GM12892 (cell line): Measurements from ENCODE around the gene MYO3B.
"Not testable (repeated sequence)": the region's sequence is repeated elsewhere in the genome, so short reads cannot be mapped to it uniquely, and the experiment has no call there.

ENCODE experiments used
- POLR2A ChIP-seq: IDR thresholded peaks from 2 replicates; pipeline ENCODE4 v1.6.1; 2011; ENCODE audit warnings: low read depth, low read length, control low read depth
- POLR2AphosphoS5 ChIP-seq: IDR thresholded peaks from 2 replicates; pipeline ENCODE4 v1.6.1; 2011; ENCODE audit warnings: low read depth, low read length, control low read depth

GRCh38 chr2:170434396-170434795, 256.4 kb downstream of the MYO3B start:
- TF ChIP-seq POLR2AphosphoS5, POLR2A: not testable (repeated sequence)
